ENCODE results near the gene TNS1. TPM values are rescaled to one million over a fixed set of nuclear protein-coding genes. Genes with fewer than 3 reads are reported as not detected.

Gene TNS1
- total and polyA plus RNA-seq, 2 donors (not counting 1 experiment from before 2014, with no cell fraction given), result 0.10 to 0.86 TPM

- POLR2A ChIA-PET, result no interaction called here
- no peaks in the 10 kb centered on the region for H3K27me3 ChIP-seq (replicated peaks in 1 of 4; ENCODE audit: control extremely low read depth in 1 of 4, control insufficient read depth in 3 of 4, insufficient read depth in 4 of 4, low read length in 3 of 4)
- H3K4me2 ChIP-seq (replicated peaks; ENCODE audit: low read depth, low read length, poor library complexity, severe bottlenecking), result no peak overlapping the region
- ATAC-seq (ENCODE audit: low read depth) (no peak), DNase-seq (no peak)
- CTCF ChIA-PET, result interaction anchor here (2.2 to 17.1 kb wide), 2 partner anchors 10 to 91 kb away, joined by 14 to 412 read pairs; no protein-coding TSS in a partner anchor
- Mint-ChIP-seq H3K27me3 (no peaks in the 10 kb centered on the region), H3K4me1 (peaks cover 25% of the 10 kb centered on the region), H3K9me3 (ENCODE audit: insufficient read depth) (no peaks in the 10 kb centered on the region), H3K27ac (no peak overlapping the region), H3K4me3 (no peak overlapping the region)
- H3K4me3 ChIP-seq (ENCODE audit: control extremely low read depth in 1 of 5, extremely low read depth in 1 of 5, insufficient read depth in 1 of 5, low read depth in 2 of 5, low read length in 4 of 5), result no peak overlapping the region
- no peak overlapping the region for H3K27ac ChIP-seq (ENCODE audit: low read length in 2 of 2)
- H3K79me2 ChIP-seq (ENCODE audit: control insufficient read depth, insufficient read depth, low read length), result no peaks in the 10 kb centered on the region
- H3K9ac ChIP-seq (ENCODE audit: low read length), result no peak overlapping the region
- no peaks in the 10 kb centered on the region for H3K36me3 ChIP-seq (replicated peaks in 1 of 2; ENCODE audit: control extremely low read depth in 1 of 2, control insufficient read depth in 1 of 2, extremely low read depth in 1 of 2, insufficient read depth in 2 of 2, low read length in 1 of 2)
- peaks cover 13 to 24% of the 10 kb centered on the region in 2 donors for H3K4me1 ChIP-seq (ENCODE audit: control insufficient read depth in 2 of 2, insufficient read depth in 2 of 2, low read length in 2 of 2)
- 88% methylated on average over 8 of the region's 11 CpGs for WGBS (ENCODE audit: insufficient coverage)
- intact Hi-C loops (cut with micrococcal nuclease), result no loop called here
- TF ChIP-seq EZH2 (IDR thresholded peaks at IDR 0.05; ENCODE audit: borderline replicate concordance, insufficient read depth, low read depth, low read length, poor library complexity, severe bottlenecking) (no peak), CTCF (IDR thresholded peaks at IDR 0.05) (no peak)
- H3K9me3 ChIP-seq (ENCODE audit: control extremely low read depth in 1 of 3, control insufficient read depth in 2 of 3, insufficient read depth in 1 of 3, low read length in 2 of 3), result peaks cover 0 to 4% (median 0%) of the 10 kb centered on the region in 3 donors
- no peak overlapping the region for H2AFZ ChIP-seq (ENCODE audit: insufficient read depth, low read depth, low read length, poor library complexity, severe bottlenecking)
- no peaks in the 10 kb centered on the region for H4K20me1 ChIP-seq (ENCODE audit: control insufficient read depth, insufficient read depth, low read length, poor library complexity, severe bottlenecking)
Measured at GRCh38 chr2:217795706-217796465, 206.9 kb downstream of the TNS1 start.

GRCh38 chr2:217795067-217795466 is 207.7 kb downstream of the TNS1 start:
- H3K27me3 Mint-ChIP-seq, result no peaks in the 10 kb centered on the region
- no peaks in the 10 kb centered on the region for H3K27me3 ChIP-seq (replicated peaks in 1 of 4; ENCODE audit: control extremely low read depth in 1 of 4, control insufficient read depth in 3 of 4, insufficient read depth in 4 of 4, low read length in 3 of 4)
- H3K4me2 ChIP-seq (replicated peaks; ENCODE audit: low read depth, low read length, poor library complexity, severe bottlenecking), result no peak overlapping the region
- H3K79me2 ChIP-seq (ENCODE audit: control insufficient read depth, insufficient read depth, low read length), result no peaks in the 10 kb centered on the region
- ChIA-PET CTCF (interaction anchor here (2.2 to 17.1 kb wide), 2 partner anchors 9 to 91 kb away, joined by 14 to 412 read pairs; no protein-coding TSS in a partner anchor), POLR2A (no interaction called here)
- no peak overlapping the region for H3K27ac Mint-ChIP-seq
- H3K27ac ChIP-seq (ENCODE audit: low read length in 2 of 2), result no peak overlapping the region
- no peak overlapping the region for H2AFZ ChIP-seq (ENCODE audit: insufficient read depth, low read depth, low read length, poor library complexity, severe bottlenecking)
- intact Hi-C loops (cut with micrococcal nuclease), result no loop called here
- H4K20me1 ChIP-seq (ENCODE audit: control insufficient read depth, insufficient read depth, low read length, poor library complexity, severe bottlenecking), result no peaks in the 10 kb centered on the region
- 92% methylated on average over 5 of the region's 5 CpGs for WGBS (ENCODE audit: insufficient coverage)
- H3K4me1 Mint-ChIP-seq, result peaks cover 32% of the 10 kb centered on the region
- no peak overlapping the region for H3K4me3 Mint-ChIP-seq
- no peak overlapping the region for H3K9ac ChIP-seq (ENCODE audit: low read length)
- DNase-seq, result no peak
- peaks cover 19 to 31% of the 10 kb centered on the region in 2 donors for H3K4me1 ChIP-seq (ENCODE audit: control insufficient read depth in 2 of 2, insufficient read depth in 2 of 2, low read length in 2 of 2)
- H3K4me3 ChIP-seq (ENCODE audit: control extremely low read depth in 1 of 5, extremely low read depth in 1 of 5, insufficient read depth in 1 of 5, low read depth in 2 of 5, low read length in 4 of 5), result no peak overlapping the region
- TF ChIP-seq EZH2 (IDR thresholded peaks at IDR 0.05; ENCODE audit: borderline replicate concordance, insufficient read depth, low read depth, low read length, poor library complexity, severe bottlenecking), result no peak
- no peak for TF ChIP-seq CTCF (IDR thresholded peaks at IDR 0.05)
- ATAC-seq (ENCODE audit: low read depth), result no peak
- H3K36me3 ChIP-seq (replicated peaks in 1 of 2; ENCODE audit: control extremely low read depth in 1 of 2, control insufficient read depth in 1 of 2, extremely low read depth in 1 of 2, insufficient read depth in 2 of 2, low read length in 1 of 2), result no peaks in the 10 kb centered on the region
- H3K9me3 ChIP-seq (ENCODE audit: control extremely low read depth in 1 of 3, control insufficient read depth in 2 of 3, insufficient read depth in 1 of 3, low read length in 2 of 3), result peaks cover 0 to 4% (median 0%) of the 10 kb centered on the region in 3 donors
- no peaks in the 10 kb centered on the region for H3K9me3 Mint-ChIP-seq (ENCODE audit: insufficient read depth)

Data from B cell (primary cell).